H1 (cell line): ENCODE results near the gene PDGFA. TPM values are rescaled to one million over a fixed set of nuclear protein-coding genes. Genes with fewer than 3 reads are reported as not detected.

ENCODE experiments used
- CTCF ChIA-PET: fragments of 300-600 bp; sonication (Branson Sonifier 250); formaldehyde crosslinking; loops from one replicate; lab custom pipeline; 2021; ENCODE audit not compliant: partially characterized antibody; lab: Charles Lee
- POLR2A ChIA-PET: fragments of 300-600 bp; sonication (Branson Sonifier 250); formaldehyde crosslinking; loops from one replicate; lab custom pipeline; 2021; ENCODE audit warnings: inconsistent platforms; ENCODE audit not compliant: partially characterized antibody; lab: Charles Lee
- DNase-seq, 2 experiments: peaks; one replicate each; pipeline versions ENCODE4 v3.0.0 to v3.0.0-alpha.2; 2010 to 2022; ENCODE audit warnings: low spot score in 2 of 2, low read depth in 1 of 2, mixed read lengths in 1 of 2
- FAIRE-seq: peaks from 2 replicates; lab custom pipeline; 2011; peaks lifted over from hg19 to GRCh38; lab: Jason Lieb, UNC
- H2AFZ ChIP-seq: 2 replicates; pipeline ENCODE4 v1.8.1; 2012; ENCODE audit warnings: low read length, inconsistent platforms
- H2AK5ac ChIP-seq: 2 replicates; pipeline ENCODE4 v1.6.1; 2013; ENCODE audit warnings: low read depth, low read length
- H2BK120ac ChIP-seq: replicated peaks from 2 replicates; pipeline ENCODE3; 2013; ENCODE audit warnings: low read depth, low read length, inconsistent platforms
- H2BK12ac ChIP-seq: 2 replicates; pipeline ENCODE4 v1.6.1; 2013; ENCODE audit warnings: low read depth, low read length
- H2BK15ac ChIP-seq: 2 replicates; pipeline ENCODE4 v1.6.1; 2013; ENCODE audit warnings: low read length
- H2BK20ac ChIP-seq: 2 replicates; pipeline ENCODE4 v1.6.1; 2013; ENCODE audit warnings: low read length
- H2BK5ac ChIP-seq: 2 replicates; pipeline ENCODE4 v1.6.1; 2013; ENCODE audit warnings: low read depth, low read length
- H3K14ac ChIP-seq: 2 replicates; pipeline ENCODE4 v1.6.1; 2013; ENCODE audit warnings: inconsistent platforms; ENCODE audit not compliant: insufficient read length
- H3K18ac ChIP-seq: 2 replicates; pipeline ENCODE4 v1.6.1; 2013; ENCODE audit warnings: low read length; ENCODE audit errors: extremely low read depth
- H3K23ac ChIP-seq: 2 replicates; pipeline ENCODE4 v1.6.1; 2013; ENCODE audit warnings: inconsistent platforms; ENCODE audit not compliant: insufficient read length
- H3K23me2 ChIP-seq: 2 replicates; pipeline ENCODE4 v1.6.1; 2013; ENCODE audit warnings: low read depth, low read length
- H3K27ac ChIP-seq: 2 replicates; pipeline ENCODE4 v1.6.1; 2011; ENCODE audit warnings: low read depth, low read length, inconsistent platforms
- H3K27me3 ChIP-seq, 4 experiments: replicated peaks in 1 of 4; 1 replicate in 1 of 4; 2 replicates in 3 of 4; pipeline versions ENCODE4 v1.6.1 to v1.8.1; 2011 to 2013; ENCODE audit warnings: low read length in 3 of 4, mild to moderate bottlenecking in 3 of 4, inconsistent platforms in 2 of 4, mixed read lengths in 2 of 4, moderate library complexity in 1 of 4; ENCODE audit not compliant: control insufficient read depth in 3 of 4, insufficient read depth in 3 of 4; ENCODE audit errors: extremely low read depth in 1 of 4
- H3K36me3 ChIP-seq, 4 experiments: 2 replicates each; pipeline versions ENCODE4 v1.6.1 to v1.8.1; 2011 to 2013; ENCODE audit warnings: mild to moderate bottlenecking in 4 of 4, low read length in 3 of 4, moderate library complexity in 2 of 4, control low read depth in 1 of 4, inconsistent platforms in 1 of 4; ENCODE audit not compliant: insufficient read depth in 4 of 4, control insufficient read depth in 2 of 4
- H3K4ac ChIP-seq: replicated peaks from 2 replicates; pipeline ENCODE3; 2013; ENCODE audit warnings: low read length, low read depth, mixed read lengths, inconsistent platforms; ENCODE audit not compliant: insufficient read length
- H3K4me1 ChIP-seq, 4 experiments: replicated peaks in 1 of 4; 1 replicate in 1 of 4; 2 replicates in 3 of 4; pipeline versions ENCODE4 v1.6.1 to v1.8.1; 2011 to 2013; ENCODE audit warnings: low read length in 3 of 4, inconsistent platforms in 2 of 4, mixed read lengths in 1 of 4; ENCODE audit not compliant: insufficient read depth in 4 of 4, control insufficient read depth in 3 of 4
- H3K4me2 ChIP-seq, 2 experiments: 2 replicates each; pipeline versions ENCODE4 v1.6.1 to v1.8.1; 2011 to 2013; ENCODE audit warnings: low read depth in 2 of 2, low read length in 2 of 2, control low read depth in 1 of 2, inconsistent platforms in 1 of 2, mild to moderate bottlenecking in 1 of 2; ENCODE audit not compliant: insufficient read depth in 1 of 2
- H3K4me3 ChIP-seq, 4 experiments: fragments of 200-600, 300-600 bp in 1 of 4; sonication (generic), shearing (Covaris generic), sonication (Bioruptor Twin) in 1 of 4; 2 replicates each; pipeline versions ENCODE4 v1.5.1 to v1.8.1; 2011 to 2016; ENCODE audit warnings: low read length in 4 of 4, low read depth in 3 of 4, control low read depth in 2 of 4, inconsistent platforms in 2 of 4, mild to moderate bottlenecking in 2 of 4, mixed read lengths in 1 of 4, moderate library complexity in 1 of 4; ENCODE audit not compliant: insufficient read depth in 2 of 4; ENCODE audit errors: extremely low read depth in 1 of 4
- H3K56ac ChIP-seq: replicated peaks from 2 replicates; pipeline ENCODE3; 2013; ENCODE audit warnings: low read depth, mild to moderate bottlenecking, mixed read lengths, low read length, inconsistent platforms; ENCODE audit not compliant: insufficient read length
- H3K79me1 ChIP-seq: 2 replicates; pipeline ENCODE4 v1.6.1; 2013; ENCODE audit warnings: low read depth, low read length, control low read depth
- H3K79me2 ChIP-seq, 2 experiments: 2 replicates each; pipeline versions ENCODE4 v1.6.1 to v1.8.1; 2012 to 2013; ENCODE audit warnings: low read length in 2 of 2, mild to moderate bottlenecking in 2 of 2, inconsistent platforms in 1 of 2; ENCODE audit not compliant: insufficient read depth in 2 of 2, control insufficient read depth in 1 of 2
- H3K9ac ChIP-seq, 4 experiments: replicated peaks in 1 of 4; 1 replicate in 1 of 4; 2 replicates in 3 of 4; pipeline versions ENCODE4 v1.6.1 to v1.8.1; 2011 to 2013; ENCODE audit warnings: low read depth in 3 of 4, low read length in 3 of 4, control low read depth in 2 of 4, mild to moderate bottlenecking in 2 of 4, moderate library complexity in 2 of 4, inconsistent platforms in 1 of 4; ENCODE audit errors: extremely low read depth in 1 of 4
- H3K9me3 ChIP-seq, 2 experiments: 2 replicates each; pipeline versions ENCODE4 v1.6.1 to v1.8.1; 2012 to 2013; ENCODE audit warnings: mild to moderate bottlenecking in 2 of 2, moderate library complexity in 2 of 2, control low read depth in 1 of 2, inconsistent platforms in 1 of 2, low read depth in 1 of 2, low read length in 1 of 2, mixed read lengths in 1 of 2; ENCODE audit not compliant: insufficient read depth in 2 of 2
- H4K20me1 ChIP-seq, 2 experiments: replicated peaks in 1 of 2; 2 replicates each; pipeline versions ENCODE3 to v1.8.1; 2011 to 2013; ENCODE audit warnings: inconsistent platforms in 2 of 2, low read length in 2 of 2, mild to moderate bottlenecking in 1 of 2; ENCODE audit not compliant: insufficient read depth in 2 of 2, control insufficient read depth in 1 of 2
- H4K5ac ChIP-seq: 2 replicates; pipeline ENCODE4 v1.6.1; 2013; ENCODE audit warnings: low read length, low read depth, mixed read lengths, inconsistent platforms; ENCODE audit not compliant: insufficient read length
- H4K8ac ChIP-seq: 2 replicates; pipeline ENCODE4 v1.8.0; 2013; ENCODE audit warnings: mild to moderate bottlenecking, moderate library complexity, low read length, inconsistent platforms; ENCODE audit not compliant: insufficient read depth; ENCODE audit errors: extremely low read depth
- H4K91ac ChIP-seq: replicated peaks from 2 replicates; pipeline ENCODE3; 2013; ENCODE audit warnings: low read length, mixed read lengths, inconsistent platforms; ENCODE audit not compliant: insufficient read length
- CBX8 ChIP-seq: fragments of 300-800, 300-1000 bp; sonication (generic); IDR thresholded peaks from 2 replicates; pipeline ENCODE4 v1.7.1; 2016; ENCODE audit warnings: low read depth, low read length, borderline replicate concordance
- RAD21 ChIP-seq, 2 experiments: IDR thresholded peaks in 1 of 2; conservative IDR thresholded peaks in 1 of 2; 2 replicates each; pipeline ENCODE4 v1.6.1; 2011; ENCODE audit warnings: low read depth in 2 of 2, low read length in 2 of 2, improper control_type of control experiment in 1 of 2, inconsistent platforms in 1 of 2, mild to moderate bottlenecking in 1 of 2, moderate library complexity in 1 of 2
- SIRT6 ChIP-seq: IDR thresholded peaks from one replicate; pipeline ENCODE4 v1.7.1; 2012; ENCODE audit warnings: low read length, inconsistent platforms
- TAF7 ChIP-seq: optimal IDR thresholded peaks from 2 replicates; pipeline ENCODE3; 2011; ENCODE audit warnings: low read depth, mild to moderate bottlenecking, inconsistent platforms, low read length, moderate library complexity, borderline replicate concordance
- WGBS, 2 experiments: shearing (Covaris generic) in 1 of 2; methylation state at CpG; one replicate each; pipeline versions ENCODE4 v1.1.6 to v1.1.7; 2013 to 2015; ENCODE audit warnings: low lambda C conversion rate in 2 of 2, mixed read lengths in 2 of 2, inconsistent platforms in 1 of 2, low coverage in 1 of 2, missing lambda C conversion rate in 1 of 2; ENCODE audit not compliant: insufficient replicate concordance in 2 of 2, insufficient coverage in 1 of 2, insufficient read length in 1 of 2; ENCODE audit errors: extremely low coverage in 1 of 2, missing lambda C conversion rate in 1 of 2; 5-methylcytosine and 5-hydroxymethylcytosine counted together
- polyA plus RNA-seq, 7 experiments: library from polyadenylated mRNA; depleted of rRNA in 3 of 7; stranded (reverse) in 5 of 7; unstranded in 2 of 7; fragments of >200 nt in 5 of 7; fragments of 200-250 nt in 2 of 7; gene quantifications; 1 replicate in 5 of 7; 2 replicates in 1 of 7; 4 replicates in 1 of 7; pipeline versions ENCODE4 v1.2.1 to v1.2.3, GENCODE V29; 2011 to 2013; ENCODE audit warnings: missing spikeins in 2 of 7, mixed read lengths in 2 of 7
- total RNA-seq: library from RNA; stranded (reverse); fragmentation: NEBNext Ultra II Directional; extraction: Animal tissue kit (Norgen Biotek cat#: 25700); gene quantifications from 2 replicates; pipeline ENCODE4 v1.2.1, GENCODE V29; 2021

Gene PDGFA
- total and polyA plus RNA-seq, 2 of the 8 experiments (the other 6 are each of a cell fraction or from before 2014, with no cell fraction given) = 21.1 to 43.0 TPM

GRCh38 chr7:473870-474604, 45.6 kb downstream of the PDGFA start:
- CTCF ChIA-PET = interaction anchor here (1.0 to 1.8 kb wide), 4 partner anchors 13 to 112 kb away, joined by 4 to 5 read pairs (median 4); no protein-coding TSS in a partner anchor
- H3K4me3 ChIP-seq = no peak overlapping the region
- no peak for FAIRE-seq
- H3K9me3 ChIP-seq = no peaks in the 10 kb centered on the region; a peak in 1 of 4 replicates
- 78% methylated on average over 14 of the region's 14 CpGs; no CpG with 5 or more reads in 1 of the 2 experiments for WGBS, 2 experiments
- no peak for DNase-seq
- no peak overlapping the region for H2AFZ ChIP-seq
- H2BK15ac ChIP-seq = no peak overlapping the region
- H3K14ac ChIP-seq = no peak overlapping the region
- no peak overlapping the region for H3K4me2 ChIP-seq
- no peak overlapping the region for H2BK5ac ChIP-seq
- no peaks in the 10 kb centered on the region for H3K27me3 ChIP-seq
- no peak overlapping the region for H3K9ac ChIP-seq
- no peak overlapping the region for H4K5ac ChIP-seq
- no peak overlapping the region for H3K23ac ChIP-seq
- no peaks in the 10 kb centered on the region for H3K36me3 ChIP-seq
- no peaks in the 10 kb centered on the region for H3K79me1 ChIP-seq
- no peak overlapping the region for H3K4ac ChIP-seq
- no peak overlapping the region for H3K18ac ChIP-seq
- POLR2A ChIA-PET = interaction anchor here (1.2 to 2.8 kb wide), 3 partner anchors 14 to 42 kb away, joined by 3 to 8 read pairs (median 7); no protein-coding TSS in a partner anchor
- no peak overlapping the region for H2BK12ac ChIP-seq
- peaks cover 0 to 1% of the 10 kb centered on the region in 2 experiments for H4K20me1 ChIP-seq
- H3K79me2 ChIP-seq = no peaks in the 10 kb centered on the region
- no peak overlapping the region for H4K8ac ChIP-seq
- H3K56ac ChIP-seq = no peak overlapping the region
- peaks cover 0 to 2% (median 0%) of the 10 kb centered on the region in 4 experiments; a peak in 1 of 7 replicates for H3K4me1 ChIP-seq
- no peak overlapping the region for H4K91ac ChIP-seq
- no peak overlapping the region for H2BK20ac ChIP-seq
- H3K23me2 ChIP-seq = peaks cover under 1% of the 10 kb centered on the region; the same call in 1 of the 2 replicates
- H3K27ac ChIP-seq = no peak overlapping the region
- no peak overlapping the region for H2AK5ac ChIP-seq
- no peak for TF ChIP-seq TAF7
- no peak for TF ChIP-seq SIRT6
- no peak for TF ChIP-seq RAD21 (IDR thresholded peaks at IDR 0.05 in 1 of 2, conservative IDR thresholded peaks at IDR 0.05 in 1 of 2; ENCODE audit: low read depth in 2 of 2, low read length in 2 of 2)
- no peak for TF ChIP-seq CBX8
- no peak overlapping the region for H2BK120ac ChIP-seq
